ENCODE measurements around the gene RAMP1.

Gene RAMP1

DNA sequence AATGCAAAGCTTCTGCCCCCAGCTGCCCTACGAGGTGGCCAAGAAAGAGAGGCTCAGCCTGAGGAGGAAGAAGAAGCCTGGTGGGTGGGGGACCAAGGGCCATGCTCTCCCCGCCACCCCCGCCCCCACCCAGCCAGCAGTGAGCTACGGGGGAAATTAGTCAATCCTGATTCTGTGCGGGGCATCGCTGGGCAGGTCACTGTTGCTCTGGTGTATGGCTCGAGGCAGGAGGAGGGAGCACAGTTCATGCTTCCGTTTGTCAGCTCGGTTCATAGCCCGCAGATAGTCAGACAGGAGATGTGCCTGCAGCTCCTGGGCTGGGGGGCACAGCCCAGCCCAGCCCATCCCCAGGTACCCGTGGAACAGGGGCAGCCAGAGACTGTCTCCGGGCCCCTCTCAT, 17.1 kb downstream of the RAMP1 start:
- H3K4me3 ChIP-seq: no peak overlapping the region
- TF ChIP-seq, protein P1, sequence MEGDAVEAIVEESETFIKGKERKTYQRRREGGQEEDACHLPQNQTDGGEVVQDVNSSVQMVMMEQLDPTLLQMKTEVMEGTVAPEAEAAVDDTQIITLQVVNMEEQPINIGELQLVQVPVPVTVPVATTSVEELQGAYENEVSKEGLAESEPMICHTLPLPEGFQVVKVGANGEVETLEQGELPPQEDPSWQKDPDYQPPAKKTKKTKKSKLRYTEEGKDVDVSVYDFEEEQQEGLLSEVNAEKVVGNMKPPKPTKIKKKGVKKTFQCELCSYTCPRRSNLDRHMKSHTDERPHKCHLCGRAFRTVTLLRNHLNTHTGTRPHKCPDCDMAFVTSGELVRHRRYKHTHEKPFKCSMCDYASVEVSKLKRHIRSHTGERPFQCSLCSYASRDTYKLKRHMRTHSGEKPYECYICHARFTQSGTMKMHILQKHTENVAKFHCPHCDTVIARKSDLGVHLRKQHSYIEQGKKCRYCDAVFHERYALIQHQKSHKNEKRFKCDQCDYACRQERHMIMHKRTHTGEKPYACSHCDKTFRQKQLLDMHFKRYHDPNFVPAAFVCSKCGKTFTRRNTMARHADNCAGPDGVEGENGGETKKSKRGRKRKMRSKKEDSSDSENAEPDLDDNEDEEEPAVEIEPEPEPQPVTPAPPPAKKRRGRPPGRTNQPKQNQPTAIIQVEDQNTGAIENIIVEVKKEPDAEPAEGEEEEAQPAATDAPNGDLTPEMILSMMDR (IDR thresholded peaks at IDR 0.05): no peak
- no peak for DNase-seq (ENCODE audit: low spot score)
- peak overlapping the region; percentile 46 to 72 for H3K27ac ChIP-seq

DNA sequence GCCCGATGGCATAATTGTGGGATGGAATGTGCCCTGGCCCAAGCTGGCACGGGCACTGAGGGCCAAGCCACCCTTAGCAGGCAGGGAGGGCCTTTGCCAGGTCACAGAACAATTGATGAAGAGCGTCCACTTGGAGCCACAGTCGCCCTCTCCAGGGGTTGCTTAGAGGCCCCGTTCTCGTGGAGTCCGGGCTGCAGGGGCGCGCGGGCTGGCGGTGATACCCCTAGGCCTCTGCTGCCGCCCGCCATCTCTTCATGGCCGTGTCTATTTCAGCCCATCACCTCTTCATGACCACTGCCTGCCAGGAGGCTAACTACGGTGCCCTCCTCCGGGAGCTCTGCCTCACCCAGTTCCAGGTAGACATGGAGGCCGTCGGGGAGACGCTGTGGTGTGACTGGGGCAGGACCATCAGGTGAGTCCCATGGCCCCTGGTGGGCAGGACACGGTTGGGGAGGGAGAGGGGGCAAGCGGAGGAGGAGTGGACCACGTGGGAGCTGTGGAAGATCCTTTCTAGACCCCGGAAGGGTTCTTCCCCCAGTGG, 17.6 kb downstream of the RAMP1 start:
- H3K27ac ChIP-seq: peak overlapping the region; percentile 46 to 72
- no peak overlapping the region for H3K4me3 ChIP-seq
- TF ChIP-seq, protein P1 (IDR thresholded peaks at IDR 0.05): no peak
- peak; percentile 65 for DNase-seq (ENCODE audit: low spot score)

DNA sequence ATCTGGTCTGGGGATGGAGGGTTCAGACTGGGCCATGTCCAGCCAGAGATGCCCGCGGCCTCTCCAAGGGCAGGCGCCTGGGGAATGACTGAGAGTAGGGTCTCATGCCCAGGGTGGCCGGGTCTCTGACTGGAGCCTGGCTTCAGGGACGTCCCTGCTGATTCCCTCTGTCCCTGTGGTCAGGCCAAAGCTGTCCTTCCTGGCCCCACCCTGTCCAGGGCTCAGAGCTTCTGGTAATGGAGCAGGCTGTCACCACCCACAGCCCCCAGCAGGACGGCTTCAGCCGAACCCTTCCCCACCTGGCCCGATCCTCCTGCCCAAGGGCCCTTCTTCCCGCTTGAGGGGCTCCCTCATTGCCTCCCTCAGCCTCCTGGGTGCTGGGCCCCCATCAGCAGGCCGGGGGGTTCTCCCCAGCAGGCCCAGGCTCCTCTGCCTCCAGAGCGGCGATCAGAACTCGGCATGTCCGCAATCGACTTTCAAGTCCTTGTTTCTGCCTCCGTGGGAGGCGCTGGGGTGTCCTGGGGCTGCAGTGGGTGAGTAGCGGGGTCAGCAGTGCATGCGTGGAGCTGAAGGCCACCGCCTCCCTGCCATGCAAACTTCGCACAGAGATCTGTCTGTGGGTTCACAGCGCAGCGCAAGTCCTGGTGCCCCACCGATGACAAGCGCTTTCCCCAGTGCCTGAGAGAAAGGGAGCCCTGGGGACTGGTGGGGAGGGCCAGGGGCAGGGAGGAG, 18.3 kb downstream of the RAMP1 start:
- H3K4me3 ChIP-seq: no peak overlapping the region
- peak overlapping the region; percentile 46 to 72 for H3K27ac ChIP-seq
- TF ChIP-seq, protein P1 (IDR thresholded peaks at IDR 0.05): no peak
- peak; percentile 66 for DNase-seq (ENCODE audit: low spot score)

DNA sequence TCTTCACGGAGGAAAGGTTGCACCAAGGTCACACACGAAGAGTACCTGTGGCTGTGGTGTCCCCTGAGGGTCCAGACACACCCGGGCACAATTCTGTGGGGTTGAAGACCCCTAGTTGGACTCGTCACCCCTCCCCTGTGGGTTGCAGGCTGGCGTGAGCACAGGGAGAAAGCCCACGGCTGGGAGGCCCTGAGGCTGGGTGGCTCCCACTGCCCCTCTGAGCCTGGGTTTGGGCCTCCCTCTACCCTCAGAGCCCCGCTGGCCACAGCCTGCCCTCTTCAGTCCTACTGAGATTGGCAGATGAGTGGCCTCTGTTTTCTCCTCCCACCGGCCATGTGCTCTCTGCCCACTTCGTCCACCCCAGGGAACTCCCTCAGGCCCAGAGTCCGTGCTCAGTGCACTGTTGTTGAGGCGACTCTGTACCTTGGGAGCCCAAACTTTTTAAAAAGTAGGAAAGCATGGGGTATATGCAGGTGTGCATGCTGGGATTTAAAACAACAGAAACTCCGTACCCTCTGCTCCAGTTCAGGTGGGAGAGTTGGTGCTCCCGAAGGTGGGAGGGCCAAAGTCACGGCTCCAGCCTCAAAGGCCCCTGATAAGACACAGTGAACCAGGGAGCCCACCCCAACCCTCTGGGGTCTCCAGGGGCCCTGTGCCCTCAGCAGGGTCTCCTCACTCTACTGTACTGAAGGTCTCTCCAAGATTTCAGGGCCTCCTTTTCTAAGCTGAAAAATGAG, 19.1 kb downstream of the RAMP1 start:
- Histone ChIP-seq H3K27ac (peak overlapping the region; percentile 37 to 72), H3K4me3 (no peak overlapping the region)
- DNase-seq (ENCODE audit: low spot score): peak; percentile 70
- TF ChIP-seq, protein P1 (IDR thresholded peaks at IDR 0.05): no peak

DNA sequence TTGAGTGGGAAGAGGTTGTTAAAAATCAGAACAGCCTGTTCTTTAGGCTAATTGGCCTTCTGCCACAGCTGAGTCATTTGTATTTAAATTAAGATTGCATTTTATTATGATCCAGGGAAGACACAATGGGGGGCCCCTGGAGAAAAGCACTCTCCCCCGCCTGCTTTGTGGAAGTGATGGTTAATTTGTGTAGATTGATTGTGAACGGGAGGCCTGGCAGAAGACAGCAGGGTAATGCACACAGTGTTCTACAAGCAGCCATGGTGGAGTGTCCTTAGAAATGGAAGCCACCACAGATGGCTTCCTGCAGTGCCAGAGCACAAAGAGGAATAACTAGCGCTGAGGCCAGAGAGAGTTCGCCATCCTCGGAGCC, 19.6 kb downstream of the RAMP1 start:
- peak overlapping the region; percentile 37 to 72 for H3K27ac ChIP-seq
- no peak overlapping the region for H3K4me3 ChIP-seq
- TF ChIP-seq, protein P1 (IDR thresholded peaks at IDR 0.05): no peak
- DNase-seq (ENCODE audit: low spot score): peak; percentile 33

DNA sequence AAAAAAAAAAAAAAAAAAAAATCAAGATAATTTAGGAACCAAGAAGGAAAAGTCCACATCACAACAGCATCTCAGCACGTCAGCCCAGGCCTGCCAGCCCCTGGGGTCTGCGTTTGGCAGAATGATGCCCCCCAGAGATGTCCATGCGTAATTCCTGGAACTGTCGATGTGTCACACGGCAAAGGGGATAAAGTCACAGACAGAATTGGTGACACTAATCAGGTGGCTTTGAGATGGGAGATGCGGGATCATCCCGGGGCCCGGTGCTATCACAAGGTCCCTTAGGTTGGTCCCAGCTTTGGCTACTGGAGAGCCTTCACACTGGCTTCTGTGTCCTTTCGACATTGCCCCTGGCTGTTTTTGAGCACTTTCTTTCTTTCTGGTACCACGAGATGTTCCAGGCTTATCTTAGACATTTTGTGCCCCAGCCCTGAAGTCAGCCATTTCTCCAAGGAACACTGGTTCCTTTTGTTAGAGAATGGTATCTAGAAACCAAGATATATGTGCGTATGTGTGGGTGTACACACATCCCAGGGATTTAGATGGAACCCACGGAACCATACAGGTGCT, 20.7 kb downstream of the RAMP1 start:
- Histone ChIP-seq H3K27ac (no peak overlapping the region), H3K4me3 (no peak overlapping the region)
- TF ChIP-seq, protein P1 (IDR thresholded peaks at IDR 0.05): no peak
- DNase-seq (ENCODE audit: low spot score): no peak

Data from coronary artery (tissue), 2 donors.